Upper lobe of left lung (tissue), 4 donors: ENCODE results near the gene C1orf226.

Source experiments
- CTCF ChIP-seq, 6 experiments: fragments of 450-650 bp in 4 of 6; fragments of 200-600 bp in 2 of 6; sonication (generic) in 2 of 6; IDR thresholded peaks; one replicate each; pipeline ENCODE4 v1.5.1; 2016 to 2019; ENCODE audit warnings: antibody characterized with exemption in 6 of 6
- POLR2A ChIP-seq, 4 donors: fragments of 450-650 bp; IDR thresholded peaks; one replicate each; pipeline ENCODE4 v1.5.1; 2016 to 2017; ENCODE audit warnings: antibody characterized with exemption in 4 of 4, mild to moderate bottlenecking in 2 of 4
- POLR2AphosphoS5 ChIP-seq, 2 donors: sonication (generic); formaldehyde crosslinking; IDR thresholded peaks; one replicate each; pipeline ENCODE4 v1.5.1; 2017; ENCODE audit warnings: antibody characterized with exemption in 2 of 2

GRCh38 chr1:162421258-162422164 lies 40.0 kb downstream of the C1orf226 start:
- no peak for TF ChIP-seq CTCF (IDR thresholded peaks at IDR 0.05)
- no peak for TF ChIP-seq POLR2AphosphoS5 (IDR thresholded peaks at IDR 0.05)
- TF ChIP-seq POLR2A (IDR thresholded peaks at IDR 0.05), result no peak
